GM21723 (cell line): Measurements from ENCODE around the gene IRAK4.
"Not testable (repeated sequence)": the region's sequence is repeated elsewhere in the genome, so short reads cannot be mapped to it uniquely, and the experiment has no call there.

Experiments
- ATAC-seq: cut with Tn5 transposase; IDR thresholded peaks from one replicate; pipeline ENCODE4 v1.9.1; 2021; ENCODE audit warnings: mild to moderate bottlenecking, moderate library complexity; ENCODE audit not compliant: unreplicated experiment

IRAK4 gene

DNA sequence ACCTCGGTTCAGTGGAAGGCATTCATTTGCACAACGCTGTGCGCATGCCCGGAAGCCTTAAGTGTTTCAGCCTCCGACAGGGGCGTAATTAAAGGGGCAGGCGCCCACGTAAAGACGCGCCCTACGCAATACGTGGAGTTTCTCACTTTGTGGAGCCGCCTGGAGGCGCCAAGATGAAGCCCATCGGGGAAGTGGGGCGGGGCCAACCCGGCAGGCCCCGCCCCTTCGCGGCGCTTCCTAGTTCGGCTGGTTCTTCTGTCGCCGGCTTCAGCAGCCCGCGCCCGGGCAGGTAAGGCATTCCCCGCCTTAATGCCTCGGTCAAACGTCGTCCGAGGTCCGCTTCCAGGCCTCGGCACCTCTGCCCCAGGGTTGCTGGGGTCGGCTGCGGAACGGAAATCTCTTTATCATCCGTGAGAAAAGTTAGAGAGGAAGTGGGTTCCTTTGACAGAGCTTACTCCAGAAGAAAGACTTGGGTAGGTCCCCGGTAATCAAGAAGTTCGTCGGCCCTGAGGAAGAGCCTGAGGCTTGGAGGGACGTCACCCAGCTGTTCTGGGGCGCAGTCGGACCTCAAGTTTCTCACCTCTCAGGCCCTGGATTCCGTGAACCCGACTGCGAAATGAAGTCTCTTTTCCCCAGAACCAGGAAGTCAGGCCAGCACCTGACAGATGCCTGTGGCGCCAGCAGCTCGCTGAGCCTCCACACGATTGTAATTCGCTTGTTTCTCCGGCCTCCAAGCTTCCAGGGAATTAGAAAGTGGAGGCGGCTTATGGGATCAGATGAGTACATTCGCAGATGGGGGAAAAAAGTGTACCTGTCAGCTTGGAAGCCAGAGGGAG is at the start of gene IRAK4, which contains the start of gene PUS7L:
Gene IRAK4 (plus strand): TSS at position 224 of the 836 bp plus-strand sequence. CDS start 9,161 bp downstream, outside the sequence.
Gene PUS7L (minus strand): TSS at position 63 of the 836 bp plus-strand sequence. CDS start 3,545 bp downstream, outside the sequence.
- peak; percentile 96 for ATAC-seq

DNA sequence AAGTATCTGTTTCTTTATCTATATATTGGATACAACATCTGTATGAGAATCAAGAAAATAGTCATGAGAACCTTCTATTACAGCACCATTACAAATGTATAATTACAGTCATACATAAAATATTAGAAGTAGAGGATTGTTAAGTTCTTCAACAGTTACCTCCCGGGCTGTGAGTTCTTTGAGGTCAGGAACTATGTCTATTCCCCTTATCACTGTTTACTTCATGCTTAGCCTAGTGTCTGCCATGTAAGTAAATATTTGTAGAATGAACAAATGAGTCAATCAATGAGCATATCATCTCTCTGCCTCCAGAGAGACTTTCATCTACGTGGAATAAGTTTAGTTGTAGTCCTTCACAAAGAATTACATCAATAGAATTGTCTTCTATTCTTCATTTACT is 47.4 kb upstream of the IRAK4 start:
- no peak for ATAC-seq

DNA sequence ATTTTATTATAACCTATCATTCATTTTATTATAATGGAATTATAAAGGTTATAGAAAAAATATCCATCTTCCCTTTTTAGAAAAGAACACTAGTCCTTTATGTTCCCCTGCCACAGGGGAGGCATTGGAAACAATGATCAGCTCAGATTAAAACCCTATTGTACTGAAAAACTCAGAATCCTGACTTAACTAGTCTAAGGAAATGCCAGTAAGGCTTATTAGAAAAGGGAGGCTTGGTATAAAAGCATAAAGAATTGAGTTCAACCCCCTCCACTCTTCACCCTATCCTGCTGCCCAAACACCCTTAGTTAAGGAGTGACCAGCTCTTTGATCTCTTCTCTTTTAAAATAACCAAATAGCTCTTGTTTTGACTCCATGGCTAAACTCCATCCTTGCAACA is 36.1 kb upstream of the IRAK4 start:
- no peak for ATAC-seq

DNA sequence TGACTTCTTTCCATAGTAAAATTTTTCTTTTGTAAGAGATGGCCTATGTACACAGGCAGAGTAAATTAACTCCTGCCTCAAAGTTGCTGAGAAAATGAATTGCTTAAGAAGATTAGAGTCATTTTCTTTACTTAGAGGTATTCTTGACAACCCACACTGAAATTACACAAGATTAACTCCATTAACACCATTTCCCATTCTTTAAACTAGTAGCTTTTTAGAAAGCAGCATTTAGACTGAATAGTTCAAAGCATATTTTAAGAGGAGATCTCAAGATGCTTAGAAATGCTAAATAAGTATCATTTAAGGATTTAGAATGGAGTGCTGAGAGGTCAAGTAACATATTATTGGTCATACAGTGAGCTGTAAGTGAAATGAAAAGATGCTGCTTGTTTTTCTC is 35.6 kb upstream of the IRAK4 start:
- no peak for ATAC-seq

DNA sequence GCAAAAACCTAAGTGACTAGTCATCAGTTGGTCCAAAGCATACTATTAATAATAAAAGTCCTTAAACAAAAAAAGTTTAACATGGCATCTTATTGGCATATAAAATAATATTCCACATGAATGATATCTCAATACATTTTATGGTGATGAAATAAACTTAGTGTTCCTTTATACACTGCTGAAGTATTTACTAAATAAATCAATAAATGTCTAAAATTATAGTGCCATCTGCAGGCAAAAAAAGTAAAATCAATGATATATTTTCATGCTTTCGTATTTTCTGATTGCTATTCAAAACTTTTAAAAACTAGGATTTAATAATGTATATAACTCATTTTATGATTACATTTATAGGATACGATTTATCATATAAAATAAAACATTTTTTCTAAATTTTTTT is 30.6 kb upstream of the IRAK4 start:
- no peak for ATAC-seq

DNA sequence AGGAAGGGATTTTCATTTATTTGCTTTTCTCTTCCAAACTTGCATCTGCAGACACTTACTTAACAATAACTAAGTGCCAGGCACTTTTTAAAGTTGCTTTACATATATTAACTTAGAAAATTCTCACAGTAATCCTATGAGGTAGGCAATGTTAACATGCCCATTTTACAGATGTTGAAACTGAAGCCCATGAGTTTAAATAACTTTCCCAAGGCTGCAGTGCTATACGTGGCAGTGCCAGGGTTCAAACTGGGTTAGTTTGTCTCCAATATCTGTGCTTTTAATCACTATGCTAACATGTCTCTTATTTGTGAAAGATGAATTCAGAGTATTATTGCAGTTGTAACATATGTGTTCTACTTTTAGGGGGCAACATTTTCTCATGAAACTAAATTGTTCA is 30.1 kb upstream of the IRAK4 start:
- ATAC-seq, result no peak

DNA sequence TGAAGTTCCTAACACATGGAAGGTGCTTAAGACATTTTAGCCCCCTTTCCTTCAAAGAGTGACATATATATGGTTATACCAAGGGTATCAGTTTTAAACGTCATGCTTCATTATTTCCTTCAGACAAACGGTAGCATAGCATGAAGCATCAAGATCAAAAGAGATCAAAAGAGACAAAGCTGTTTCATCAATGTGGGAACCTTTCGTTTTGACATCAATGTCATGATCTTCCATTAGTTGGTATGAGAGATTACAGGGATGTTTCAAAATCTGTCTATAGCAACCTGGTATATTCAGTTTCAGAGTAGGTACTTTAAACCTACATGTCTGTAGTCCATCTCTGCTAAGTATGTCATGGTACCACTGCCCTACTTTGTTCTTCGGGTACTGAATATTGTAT is 28.5 kb upstream of the IRAK4 start:
- ATAC-seq, result no peak

DNA sequence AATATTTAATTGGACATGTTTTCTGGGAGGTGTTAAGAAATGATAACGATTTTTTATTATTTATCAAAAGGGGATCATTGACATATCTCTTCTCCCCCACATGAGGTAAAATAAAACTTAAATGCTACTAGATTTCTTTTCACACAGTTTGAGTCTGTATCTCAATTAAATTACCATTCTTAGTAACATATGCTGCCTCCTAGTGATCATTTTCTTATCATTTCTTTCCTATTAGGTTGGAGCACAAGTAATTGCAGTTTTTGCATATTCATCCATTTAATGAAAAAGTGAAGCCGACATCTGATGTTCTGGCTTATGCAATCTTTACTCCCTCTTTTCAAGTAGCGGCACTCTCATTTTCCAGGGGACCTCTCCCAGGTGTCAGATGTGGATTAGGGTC is 25.1 kb upstream of the IRAK4 start:
- no peak for ATAC-seq

DNA sequence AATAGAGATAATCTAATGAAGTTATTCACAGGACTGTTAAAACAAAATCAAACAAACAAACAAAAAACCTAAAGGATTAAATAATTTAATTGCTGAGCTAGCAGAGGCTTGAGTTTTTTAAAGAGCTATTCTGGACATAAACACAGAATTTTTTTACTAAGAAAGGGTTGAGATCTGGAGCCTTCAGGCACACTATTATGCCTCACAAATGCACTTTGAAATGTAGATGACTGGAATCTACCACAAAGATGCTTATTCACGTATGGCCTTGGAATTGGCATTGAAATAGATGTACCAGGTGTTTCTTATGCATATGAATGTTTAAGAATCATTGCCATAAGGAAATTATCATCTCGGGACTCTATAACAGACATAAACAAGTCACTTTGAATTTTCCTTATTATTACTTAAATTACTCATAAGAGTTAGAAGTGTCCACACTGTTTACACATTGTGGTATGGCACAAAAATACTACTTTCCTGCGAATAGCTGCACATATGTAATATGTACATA is 21.8 kb upstream of the IRAK4 start:
- ATAC-seq, result no peak

DNA sequence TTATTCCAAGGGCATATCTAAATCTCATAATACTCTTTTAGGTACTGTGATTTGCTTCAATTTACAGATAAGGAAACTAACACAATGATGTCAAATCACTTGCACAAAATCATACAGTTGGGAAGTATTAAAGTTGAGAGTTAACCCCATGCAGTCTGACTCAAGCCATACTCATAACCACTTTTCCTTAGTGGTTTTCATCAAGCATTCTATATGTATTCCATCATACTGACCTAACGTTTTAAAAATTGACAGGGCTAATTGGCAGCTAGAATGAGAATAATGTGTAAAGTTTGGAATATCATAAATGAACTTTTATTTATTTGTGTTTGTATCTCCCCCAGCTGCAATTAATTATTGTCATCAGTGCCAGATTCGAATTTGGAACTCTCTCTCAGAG is 21.1 kb upstream of the IRAK4 start:
- no peak for ATAC-seq

DNA sequence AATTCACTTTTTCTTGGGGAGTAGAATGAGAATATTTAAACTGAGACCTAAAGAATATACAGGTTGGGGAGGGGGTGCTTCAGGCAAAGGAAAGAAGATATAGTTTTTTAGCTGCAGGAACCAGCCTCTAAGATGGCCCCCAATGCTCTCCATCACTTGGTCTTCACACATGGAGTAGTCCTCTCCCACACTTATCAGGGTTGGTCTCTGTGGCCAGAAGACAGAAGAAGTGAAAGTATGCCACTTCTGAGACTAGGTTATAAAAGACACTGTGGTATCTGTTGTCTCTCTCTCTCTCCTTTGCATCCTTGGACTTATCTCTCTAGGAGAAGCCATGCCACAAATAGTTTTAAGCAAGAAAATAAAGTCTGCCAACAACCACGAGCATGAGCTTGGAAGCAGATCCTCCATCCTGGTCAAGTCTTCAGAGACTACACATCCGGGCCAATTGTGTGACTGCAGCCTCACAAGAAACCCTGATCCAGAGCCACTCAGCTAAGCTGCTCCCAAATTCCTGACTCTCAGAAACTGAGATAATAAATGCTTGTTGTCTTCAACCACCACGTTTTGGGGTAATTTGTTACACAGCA is 18.1 kb upstream of the IRAK4 start:
- ATAC-seq, result peak; percentile 71

DNA sequence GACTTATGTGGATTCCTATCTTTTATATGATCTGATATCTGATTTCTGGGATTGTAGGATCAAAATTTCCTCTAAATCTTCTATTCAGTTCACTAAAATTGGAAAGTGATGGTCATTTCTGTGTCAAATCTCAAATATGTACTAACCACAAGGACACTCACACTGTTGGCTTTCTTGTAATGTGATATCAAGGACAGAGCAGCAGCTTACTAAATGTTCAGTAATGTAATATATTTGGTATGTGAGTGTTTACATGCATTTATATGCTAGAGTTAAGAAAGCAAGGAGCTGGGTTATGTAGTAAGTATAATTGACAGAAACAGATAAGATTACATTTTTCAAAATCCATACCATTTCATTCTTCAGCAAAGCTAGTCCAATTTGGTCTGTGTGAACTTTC is 16.6 kb upstream of the IRAK4 start:
- no peak for ATAC-seq

DNA sequence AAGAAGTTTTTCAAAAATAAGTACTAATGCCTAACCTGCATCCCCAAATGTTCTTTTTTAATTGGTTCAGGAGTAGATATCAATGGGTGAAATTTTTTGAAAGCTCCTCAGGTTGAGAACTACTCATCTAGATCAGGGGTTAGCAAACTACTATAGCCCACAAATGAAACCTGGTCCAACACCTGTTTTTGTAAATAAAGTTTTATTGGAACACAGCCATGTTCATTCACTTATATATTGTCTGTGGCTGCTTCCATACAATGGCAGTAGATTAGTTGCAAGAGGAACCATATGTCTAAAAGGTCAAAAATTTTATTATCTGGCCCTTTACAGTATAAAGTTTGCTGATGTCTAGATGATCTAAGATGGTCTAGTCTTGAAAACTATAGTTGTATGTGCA is 13.9 kb upstream of the IRAK4 start:
- ATAC-seq, result no peak

DNA sequence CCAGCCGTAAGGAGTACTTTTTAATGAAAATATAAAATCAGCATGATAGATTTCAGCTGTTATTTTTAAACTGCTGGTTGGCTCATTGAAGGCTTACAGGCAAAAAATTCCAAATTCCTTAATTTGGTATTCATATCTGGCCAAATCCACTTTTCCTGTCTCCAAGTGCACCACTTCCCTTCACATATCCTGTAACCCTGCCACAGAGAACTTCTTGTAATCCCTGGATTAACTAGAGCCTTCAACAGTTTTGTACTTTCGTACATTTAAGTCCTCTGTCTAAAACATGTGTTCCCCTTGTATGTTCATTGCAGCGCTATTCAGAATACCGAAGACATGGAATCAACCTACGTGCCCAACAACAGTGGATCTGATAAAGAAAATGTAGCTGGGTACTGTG is 9.7 kb upstream of the IRAK4 start:
- no peak for ATAC-seq

DNA sequence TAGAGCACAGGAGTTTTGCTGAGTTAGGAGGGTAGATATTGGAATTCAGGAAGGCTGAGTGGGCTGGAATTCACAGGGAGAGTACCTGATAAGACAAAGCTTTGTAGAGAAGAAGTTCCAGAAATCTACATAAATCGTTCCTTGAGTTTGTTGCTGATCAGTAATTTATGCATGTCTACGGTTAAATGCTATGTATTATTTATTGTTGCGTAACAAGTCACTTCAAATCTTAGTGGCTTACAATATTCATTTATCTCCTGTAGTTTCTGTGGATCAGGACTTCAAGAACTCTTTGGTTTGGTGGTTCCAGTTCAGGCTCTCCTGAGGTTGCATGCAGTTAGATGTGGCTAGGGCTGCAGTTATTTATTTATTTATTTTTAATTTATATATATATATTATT is 7.9 kb upstream of the IRAK4 start:
- ATAC-seq, result no peak

DNA sequence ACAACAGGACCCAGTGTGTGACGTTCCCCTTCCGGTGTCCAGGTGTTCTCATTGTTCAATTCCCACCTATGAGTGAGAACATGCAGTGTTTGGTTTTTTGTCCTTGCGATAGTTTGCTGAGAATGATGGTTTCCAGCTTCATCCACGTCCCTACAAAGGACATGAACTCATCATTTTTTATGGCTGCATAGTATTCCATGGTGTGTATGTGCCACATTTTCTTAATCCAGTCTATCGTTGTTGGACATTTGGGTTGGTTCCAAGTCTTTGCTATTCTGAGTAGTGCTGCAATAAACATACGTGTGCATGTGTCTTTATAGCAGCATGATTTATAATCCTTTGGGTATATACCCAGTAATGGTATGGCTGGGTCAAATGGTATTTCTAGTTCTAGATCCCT is 7.4 kb upstream of the IRAK4 start:
- not testable (repeated sequence) for ATAC-seq

DNA sequence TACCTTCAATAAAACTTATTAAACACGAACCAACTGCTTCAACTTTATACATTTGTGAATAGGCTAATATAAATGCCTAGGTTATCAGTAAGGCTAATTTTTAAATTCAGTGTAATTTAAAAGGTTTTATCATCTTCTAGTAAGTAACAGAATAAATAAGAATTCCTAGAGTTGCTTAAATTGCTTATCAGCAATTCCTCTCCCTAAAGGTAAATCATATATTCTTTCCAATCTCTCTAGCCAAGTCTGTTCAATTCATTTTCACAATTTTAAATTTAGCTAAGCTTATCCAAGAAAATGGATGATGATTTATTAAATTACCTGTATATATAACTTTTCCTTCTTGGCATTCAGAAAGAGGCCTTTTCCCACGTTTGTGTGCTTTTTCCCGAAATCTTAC is 4.7 kb upstream of the IRAK4 start:
- no peak for ATAC-seq

DNA sequence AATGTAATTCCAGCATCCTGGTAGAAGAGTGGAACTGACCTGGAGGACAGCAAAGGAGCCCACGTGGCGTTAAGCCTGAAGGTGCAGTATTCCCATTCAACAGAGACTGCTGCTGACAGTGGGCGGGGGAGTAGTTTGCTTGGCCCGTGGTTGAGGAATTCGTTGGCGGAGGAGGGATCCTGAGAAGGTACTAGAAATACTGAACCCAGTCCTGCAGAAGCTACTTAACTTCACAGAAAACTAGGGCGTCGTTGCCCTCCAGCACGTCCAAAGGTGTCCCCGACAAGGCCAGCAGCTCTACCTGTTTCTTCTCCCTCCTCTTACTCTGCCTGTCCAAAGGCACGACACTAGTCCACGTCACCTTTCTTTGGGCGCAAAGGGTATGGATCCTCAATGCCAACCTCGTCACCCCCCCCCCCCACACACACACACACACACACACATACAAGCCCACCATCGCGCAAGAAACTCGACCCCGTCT is 464 bp upstream of the IRAK4 start:
- ATAC-seq, result peak; percentile 1

DNA sequence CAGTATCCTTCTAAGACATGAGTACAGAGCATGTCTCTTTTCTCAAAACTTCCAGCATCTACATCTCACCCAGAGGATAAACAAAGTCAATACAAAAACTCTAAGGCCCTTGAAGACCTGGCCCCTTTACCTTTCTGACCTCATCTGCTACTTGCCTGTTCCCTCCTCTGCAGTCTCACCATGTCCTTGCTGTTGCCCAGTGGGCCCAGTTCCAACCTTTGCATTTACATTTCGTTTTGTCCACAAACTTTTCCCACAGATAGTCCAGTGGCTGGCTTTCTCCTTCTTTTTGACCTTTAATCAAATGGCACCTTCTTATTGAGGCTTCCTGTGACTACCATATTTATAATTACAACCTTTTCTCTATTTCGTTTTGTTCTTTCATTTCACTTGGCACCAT is 1.6 kb downstream of the IRAK4 start:
- ATAC-seq, result no peak

DNA sequence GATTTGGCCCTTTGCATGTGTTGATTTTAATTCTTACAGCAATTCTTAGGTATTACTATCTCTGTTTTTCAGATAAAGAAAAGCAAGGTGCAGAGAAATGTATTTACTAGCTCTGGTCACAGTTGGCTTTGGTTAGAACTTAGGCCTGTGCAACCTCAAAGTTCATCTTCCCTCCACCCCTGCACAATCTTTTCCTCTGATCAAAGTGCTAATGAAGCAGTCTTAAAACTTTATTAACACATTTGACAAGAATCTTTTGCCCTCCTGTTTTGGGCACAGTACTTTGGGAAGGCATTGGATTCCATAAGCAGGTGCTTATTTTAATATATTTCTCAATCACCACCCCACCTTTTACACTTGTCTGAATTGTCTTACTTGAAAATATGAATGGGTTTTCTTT is 2.7 kb downstream of the IRAK4 start:
- no peak for ATAC-seq

DNA sequence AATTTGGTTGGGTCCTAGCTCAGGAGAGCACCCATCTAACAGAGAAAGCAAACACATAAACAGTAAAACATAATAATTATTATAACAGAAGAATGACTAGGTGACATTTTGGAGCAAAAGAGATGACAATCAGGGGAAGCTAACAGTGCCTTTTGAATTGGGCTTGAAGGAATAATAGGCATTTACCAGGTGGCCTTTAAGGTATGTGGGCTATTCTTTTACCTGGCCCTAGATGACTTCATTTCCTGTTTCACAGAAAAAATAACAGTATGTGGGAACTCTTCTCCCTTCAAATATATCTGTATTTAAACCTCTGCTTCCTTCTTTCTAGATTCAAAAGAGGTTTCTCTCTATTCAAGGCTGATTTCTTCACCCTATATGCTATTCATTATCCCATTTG is 3.8 kb downstream of the IRAK4 start:
- ATAC-seq, result no peak

DNA sequence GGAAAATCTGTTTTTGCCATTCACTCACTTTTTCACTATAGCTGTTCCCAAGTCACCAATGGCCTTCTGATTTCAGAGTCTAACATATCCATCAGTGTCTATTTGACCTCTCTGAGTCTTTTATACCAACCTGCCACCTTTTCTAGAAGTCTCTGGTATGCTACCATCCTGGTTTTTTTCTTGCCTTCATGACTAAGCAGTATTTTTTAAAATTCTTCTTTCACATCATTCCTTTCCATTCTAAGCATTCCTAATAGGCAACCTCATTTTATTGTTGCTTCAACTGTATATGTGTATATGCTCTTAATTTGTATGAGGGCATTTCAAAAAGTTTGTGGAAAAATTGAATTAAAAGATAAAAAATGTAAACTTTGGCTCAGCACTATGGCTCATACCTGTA is 5.0 kb downstream of the IRAK4 start:
- ATAC-seq, result no peak
